Measurements from ENCODE around the gene SMU1.

DNA sequence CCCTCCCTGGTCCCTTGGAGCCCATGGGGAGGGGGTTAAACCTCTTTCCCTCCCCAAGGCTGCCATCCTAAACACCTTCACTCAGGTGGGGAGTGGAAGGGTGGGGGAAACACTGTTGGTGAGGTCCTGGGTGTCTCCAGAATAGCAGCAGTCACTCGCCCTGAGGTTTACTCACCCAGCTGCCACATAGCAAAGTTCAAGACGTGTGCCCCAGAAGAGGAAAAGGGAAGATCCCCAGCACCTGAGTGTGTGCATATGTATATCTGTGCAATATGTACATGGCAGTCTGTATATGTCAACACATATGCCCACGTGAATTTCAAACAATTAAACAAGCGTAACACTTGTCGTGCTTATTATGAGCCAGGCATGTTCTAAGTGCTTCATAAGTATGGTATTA lies 31.3 kb upstream of the SMU1 start:
- TF ChIP-seq CTCF (IDR thresholded peaks at IDR 0.05; ENCODE audit: low read depth, low read length) (no peak), EZH2phosphoT487 (IDR thresholded peaks at IDR 0.05; ENCODE audit: low read depth) (no peak)
